Measurements from ENCODE around the gene ITGAX. TPM values are rescaled to one million over a fixed set of nuclear protein-coding genes. Genes with fewer than 3 reads are reported as not detected.

ITGAX gene
- total and polyA plus RNA-seq, 2 donors (not counting 1 experiment from before 2014, with no cell fraction given) = 48.0 to 78.8 TPM

GRCh38 chr16:31351246-31351941 is 3.6 kb upstream of the ITGAX start:
- H3K4me3 ChIP-seq (ENCODE audit: control extremely low read depth in 1 of 5, extremely low read depth in 1 of 5, insufficient read depth in 1 of 5, low read depth in 2 of 5, low read length in 4 of 5) = peak overlapping the region in 2 of 5 experiments; percentile 26 to 41
- Mint-ChIP-seq H3K4me1 (peaks cover 84% of the 10 kb centered on the region), H3K9me3 (ENCODE audit: insufficient read depth) (no peaks in the 10 kb centered on the region), H3K27ac (peak overlapping the region; percentile 91), H3K4me3 (peak overlapping the region; percentile 77), H3K27me3 (no peaks in the 10 kb centered on the region)
- H3K9me3 ChIP-seq (ENCODE audit: control extremely low read depth in 1 of 3, control insufficient read depth in 2 of 3, insufficient read depth in 1 of 3, low read length in 2 of 3) = no peaks in the 10 kb centered on the region
- H3K79me2 ChIP-seq (ENCODE audit: control insufficient read depth, insufficient read depth, low read length) = peaks cover 2% of the 10 kb centered on the region
- peaks cover 49 to 90% of the 10 kb centered on the region in 2 donors for H3K4me1 ChIP-seq (ENCODE audit: control insufficient read depth in 2 of 2, insufficient read depth in 2 of 2, low read length in 2 of 2)
- TF ChIP-seq CTCF (IDR thresholded peaks at IDR 0.05) (no peak), EZH2 (IDR thresholded peaks at IDR 0.05; ENCODE audit: borderline replicate concordance, insufficient read depth, low read depth, low read length, poor library complexity, severe bottlenecking) (no peak)
- no peaks in the 10 kb centered on the region for H3K36me3 ChIP-seq (replicated peaks in 1 of 2; ENCODE audit: control extremely low read depth in 1 of 2, control insufficient read depth in 1 of 2, extremely low read depth in 1 of 2, insufficient read depth in 2 of 2, low read length in 1 of 2)
- H3K9ac ChIP-seq (ENCODE audit: low read length) = peak overlapping the region; percentile 43
- CTCF ChIA-PET = interaction anchor here (1.3 kb wide), 1 partner anchor 209 kb away, joined by 4 read pairs; no protein-coding TSS in a partner anchor
- DNase-seq = peak; percentile 68
- 63% methylated on average over 8 of the region's 19 CpGs for WGBS (ENCODE audit: insufficient coverage)
- H3K4me2 ChIP-seq (replicated peaks; ENCODE audit: low read depth, low read length, poor library complexity, severe bottlenecking) = peak overlapping the region; percentile 62
- peak overlapping the region; percentile 72 to 77 for H3K27ac ChIP-seq (ENCODE audit: low read length in 2 of 2)
- H2AFZ ChIP-seq (ENCODE audit: insufficient read depth, low read depth, low read length, poor library complexity, severe bottlenecking) = no peak overlapping the region
- intact Hi-C loops (cut with micrococcal nuclease) = no loop called here
- no peaks in the 10 kb centered on the region for H4K20me1 ChIP-seq (ENCODE audit: control insufficient read depth, insufficient read depth, low read length, poor library complexity, severe bottlenecking)
- ATAC-seq (ENCODE audit: low read depth) = peak; percentile 15
- no peaks in the 10 kb centered on the region for H3K27me3 ChIP-seq (replicated peaks in 1 of 4; ENCODE audit: control extremely low read depth in 1 of 4, control insufficient read depth in 3 of 4, insufficient read depth in 4 of 4, low read length in 3 of 4)
- POLR2A ChIA-PET = interaction anchor here (0.7 to 1.1 kb wide), 2 partner anchors 150 to 171 kb away, joined by 4 to 6 read pairs; partner anchors contain the start of gene FUS

- no peak for DNase-seq
- Mint-ChIP-seq H3K9me3 (ENCODE audit: insufficient read depth) (no peaks in the 10 kb centered on the region), H3K4me1 (peaks cover 86% of the 10 kb centered on the region), H3K4me3 (peak overlapping the region; percentile 77), H3K27me3 (no peaks in the 10 kb centered on the region), H3K27ac (peak overlapping the region; percentile 91)
- H3K4me3 ChIP-seq (ENCODE audit: control extremely low read depth in 1 of 5, extremely low read depth in 1 of 5, insufficient read depth in 1 of 5, low read depth in 2 of 5, low read length in 4 of 5) = peak overlapping the region in 2 of 5 experiments; percentile 26 to 41
- intact Hi-C loops (cut with micrococcal nuclease) = no loop called here
- H3K9me3 ChIP-seq (ENCODE audit: control extremely low read depth in 1 of 3, control insufficient read depth in 2 of 3, insufficient read depth in 1 of 3, low read length in 2 of 3) = no peaks in the 10 kb centered on the region
- ChIA-PET CTCF (interaction anchor here (1.3 kb wide), 1 partner anchor 210 kb away, joined by 4 read pairs; no protein-coding TSS in a partner anchor), POLR2A (interaction anchor here (0.7 to 1.1 kb wide), 2 partner anchors 150 to 172 kb away, joined by 4 to 6 read pairs; partner anchors contain the start of gene FUS)
- no peaks in the 10 kb centered on the region for H4K20me1 ChIP-seq (ENCODE audit: control insufficient read depth, insufficient read depth, low read length, poor library complexity, severe bottlenecking)
- WGBS (ENCODE audit: insufficient coverage) = 19% methylated on average over 3 of the region's 6 CpGs
- H3K79me2 ChIP-seq (ENCODE audit: control insufficient read depth, insufficient read depth, low read length) = peaks cover 2% of the 10 kb centered on the region
- TF ChIP-seq CTCF (IDR thresholded peaks at IDR 0.05) = no peak
- TF ChIP-seq EZH2 (IDR thresholded peaks at IDR 0.05; ENCODE audit: borderline replicate concordance, insufficient read depth, low read depth, low read length, poor library complexity, severe bottlenecking) = no peak
- H3K4me1 ChIP-seq (ENCODE audit: control insufficient read depth in 2 of 2, insufficient read depth in 2 of 2, low read length in 2 of 2) = peaks cover 49 to 96% of the 10 kb centered on the region in 2 donors
- peak; percentile 46 for ATAC-seq (ENCODE audit: low read depth)
- peak overlapping the region; percentile 43 for H3K9ac ChIP-seq (ENCODE audit: low read length)
- H2AFZ ChIP-seq (ENCODE audit: insufficient read depth, low read depth, low read length, poor library complexity, severe bottlenecking) = peak overlapping the region; percentile 49
- H3K27ac ChIP-seq (ENCODE audit: low read length in 2 of 2) = peak overlapping the region; percentile 72 to 77
- H3K27me3 ChIP-seq (replicated peaks in 1 of 4; ENCODE audit: control extremely low read depth in 1 of 4, control insufficient read depth in 3 of 4, insufficient read depth in 4 of 4, low read length in 3 of 4) = no peaks in the 10 kb centered on the region
- peak overlapping the region; percentile 62 for H3K4me2 ChIP-seq (replicated peaks; ENCODE audit: low read depth, low read length, poor library complexity, severe bottlenecking)
- H3K36me3 ChIP-seq (replicated peaks in 1 of 2; ENCODE audit: control extremely low read depth in 1 of 2, control insufficient read depth in 1 of 2, extremely low read depth in 1 of 2, insufficient read depth in 2 of 2, low read length in 1 of 2) = no peaks in the 10 kb centered on the region
These were observed 3.0 kb upstream of the ITGAX start for GRCh38 chr16:31351942-31352325.
